ENCODE data around the gene NTSR2.

The NTSR2 gene

GRCh38 chr2:11681722-11682589 is 12.0 kb upstream of the NTSR2 start:
- no peak overlapping the region for H2AFZ ChIP-seq (ENCODE audit: low read length)
- H3K79me2 ChIP-seq (ENCODE audit: insufficient read depth, low read length) = no peaks in the 10 kb centered on the region
- TF ChIP-seq CTCF (IDR thresholded peaks at IDR 0.05; ENCODE audit: low read length) (peak; percentile 95), EZH2 (IDR thresholded peaks at IDR 0.05; ENCODE audit: borderline replicate concordance, low read length) (no peak)
- H3K4me2 ChIP-seq (ENCODE audit: low read length) = peak overlapping the region; percentile 72
- H4K20me1 ChIP-seq (ENCODE audit: insufficient read depth, low read length) = no peaks in the 10 kb centered on the region
- no peaks in the 10 kb centered on the region for H3K9me2 ChIP-seq (ENCODE audit: low read depth, low read length)
- no peaks in the 10 kb centered on the region for H3K27me3 ChIP-seq (ENCODE audit: insufficient read depth, low read length)
- H3K27ac ChIP-seq (ENCODE audit: low read depth, low read length, poor library complexity, severe bottlenecking) = peak overlapping the region; percentile 37
- H3K4me1 ChIP-seq (ENCODE audit: insufficient read depth, low read length, severe bottlenecking) = peaks cover 11% of the 10 kb centered on the region
- H3K36me3 ChIP-seq (ENCODE audit: insufficient read depth, low read length) = no peaks in the 10 kb centered on the region
- H3K9me3 ChIP-seq (ENCODE audit: low read length) = no peaks in the 10 kb centered on the region
- no peaks in the 10 kb centered on the region for H3F3A ChIP-seq (ENCODE audit: insufficient read depth, low read length)
- H3K4me3 ChIP-seq (ENCODE audit: low read depth, low read length, poor library complexity, severe bottlenecking) = peak overlapping the region; percentile 64
- H3K9ac ChIP-seq (ENCODE audit: low read length) = peak overlapping the region; percentile 65

GRCh38 chr2:11680901-11681721 is 11.1 kb upstream of the NTSR2 start:
- Histone ChIP-seq H3K27ac (ENCODE audit: low read depth, low read length, poor library complexity, severe bottlenecking) (peak overlapping the region; percentile 37), H2AFZ (ENCODE audit: low read length) (no peak overlapping the region), H3K9ac (ENCODE audit: low read length) (peak overlapping the region; percentile 65), H3K4me3 (ENCODE audit: low read depth, low read length, poor library complexity, severe bottlenecking) (peak overlapping the region; percentile 64), H3K9me3 (ENCODE audit: low read length) (no peaks in the 10 kb centered on the region), H3K4me1 (ENCODE audit: insufficient read depth, low read length, severe bottlenecking) (peaks cover 11% of the 10 kb centered on the region), H4K20me1 (ENCODE audit: insufficient read depth, low read length) (no peaks in the 10 kb centered on the region), H3F3A (ENCODE audit: insufficient read depth, low read length) (no peaks in the 10 kb centered on the region), H3K27me3 (ENCODE audit: insufficient read depth, low read length) (no peaks in the 10 kb centered on the region), H3K4me2 (ENCODE audit: low read length) (peak overlapping the region; percentile 72), H3K36me3 (ENCODE audit: insufficient read depth, low read length) (no peaks in the 10 kb centered on the region), H3K9me2 (ENCODE audit: low read depth, low read length) (no peaks in the 10 kb centered on the region), H3K79me2 (ENCODE audit: insufficient read depth, low read length) (no peaks in the 10 kb centered on the region)
- TF ChIP-seq CTCF (IDR thresholded peaks at IDR 0.05; ENCODE audit: low read length) (no peak), EZH2 (IDR thresholded peaks at IDR 0.05; ENCODE audit: borderline replicate concordance, low read length) (no peak)

- H3K4me3 ChIP-seq (ENCODE audit: low read depth, low read length, poor library complexity, severe bottlenecking) = no peak overlapping the region
- TF ChIP-seq CTCF (IDR thresholded peaks at IDR 0.05; ENCODE audit: low read length) (no peak), EZH2 (IDR thresholded peaks at IDR 0.05; ENCODE audit: borderline replicate concordance, low read length) (no peak)
- no peak overlapping the region for H3K27ac ChIP-seq (ENCODE audit: low read depth, low read length, poor library complexity, severe bottlenecking)
- no peaks in the 10 kb centered on the region for H3K79me2 ChIP-seq (ENCODE audit: insufficient read depth, low read length)
- H3F3A ChIP-seq (ENCODE audit: insufficient read depth, low read length) = no peaks in the 10 kb centered on the region
- H4K20me1 ChIP-seq (ENCODE audit: insufficient read depth, low read length) = no peaks in the 10 kb centered on the region
- H3K36me3 ChIP-seq (ENCODE audit: insufficient read depth, low read length) = no peaks in the 10 kb centered on the region
- peaks cover 11% of the 10 kb centered on the region for H3K4me1 ChIP-seq (ENCODE audit: insufficient read depth, low read length, severe bottlenecking)
- no peak overlapping the region for H3K4me2 ChIP-seq (ENCODE audit: low read length)
- H2AFZ ChIP-seq (ENCODE audit: low read length) = no peak overlapping the region
- H3K9ac ChIP-seq (ENCODE audit: low read length) = no peak overlapping the region
- no peaks in the 10 kb centered on the region for H3K27me3 ChIP-seq (ENCODE audit: insufficient read depth, low read length)
- no peaks in the 10 kb centered on the region for H3K9me3 ChIP-seq (ENCODE audit: low read length)
- no peaks in the 10 kb centered on the region for H3K9me2 ChIP-seq (ENCODE audit: low read depth, low read length)
These were observed 10.3 kb upstream of the NTSR2 start for GRCh38 chr2:11680182-11680900.

All from OCI-LY1 (cell line).